NCI-H345 (cell line): ENCODE measurements around the gene ADAMTSL1.
"Not testable (repeated sequence)": the region's sequence is repeated elsewhere in the genome, so short reads cannot be mapped to it uniquely, and the experiment has no call there.

Experiments used
- DNase-seq: peaks from one replicate; lab custom pipeline; 2025; lab: John Stamatoyannopoulos, UW

Gene ADAMTSL1

GRCh38 chr9:18863791-18864190, 389.8 kb downstream of the ADAMTSL1 start:
- DNase-seq, result no peak

- DNase-seq, result no peak
Measured at GRCh38 chr9:18864516-18864915, 390.6 kb downstream of the ADAMTSL1 start.

- no peak for DNase-seq
Measured at GRCh38 chr9:18865542-18865941, 391.6 kb downstream of the ADAMTSL1 start.

- DNase-seq, result no peak
Measured at GRCh38 chr9:18866121-18866831, 392.3 kb downstream of the ADAMTSL1 start.

GRCh38 chr9:18869725-18870124, 395.8 kb downstream of the ADAMTSL1 start:
- DNase-seq, result no peak

GRCh38 chr9:18874069-18874468, 400.1 kb downstream of the ADAMTSL1 start:
- DNase-seq, result no peak

GRCh38 chr9:18874990-18875389, 401.0 kb downstream of the ADAMTSL1 start:
- not testable (repeated sequence) for DNase-seq

- no peak for DNase-seq
Measured at GRCh38 chr9:18877984-18878383, 404.0 kb downstream of the ADAMTSL1 start.

- no peak for DNase-seq
Measured at GRCh38 chr9:18881758-18882157, 407.8 kb downstream of the ADAMTSL1 start.

- no peak for DNase-seq
Measured at GRCh38 chr9:18887546-18887945, 413.6 kb downstream of the ADAMTSL1 start.

GRCh38 chr9:18888290-18888689, 414.3 kb downstream of the ADAMTSL1 start:
- DNase-seq, result no peak

- DNase-seq, result no peak
Measured at GRCh38 chr9:18889550-18889949, 415.6 kb downstream of the ADAMTSL1 start.

GRCh38 chr9:18890372-18890771, 416.4 kb downstream of the ADAMTSL1 start:
- no peak for DNase-seq

- no peak for DNase-seq
Measured at GRCh38 chr9:18891946-18892670, 418.2 kb downstream of the ADAMTSL1 start.

- no peak for DNase-seq
Measured at GRCh38 chr9:18893046-18893445, 419.1 kb downstream of the ADAMTSL1 start.

- no peak for DNase-seq
Measured at GRCh38 chr9:18893491-18893890, 419.5 kb downstream of the ADAMTSL1 start.

- no peak for DNase-seq
Measured at GRCh38 chr9:18896004-18896403, 422.1 kb downstream of the ADAMTSL1 start.

- no peak for DNase-seq
Measured at GRCh38 chr9:18896531-18897179, 422.7 kb downstream of the ADAMTSL1 start.

GRCh38 chr9:18903450-18903849, 429.5 kb downstream of the ADAMTSL1 start:
- no peak for DNase-seq

GRCh38 chr9:18905028-18905882, 431.3 kb downstream of the ADAMTSL1 start:
- DNase-seq, result no peak

- no peak for DNase-seq
Measured at GRCh38 chr9:18905883-18906629, 432.1 kb downstream of the ADAMTSL1 start.
